GM21825 (cell line): ENCODE measurements around the gene GFPT2.

Experiments
- ATAC-seq: cut with Tn5 transposase; IDR thresholded peaks from one replicate; pipeline ENCODE4 v1.9.1; 2021; ENCODE audit warnings: mild to moderate bottlenecking, moderate library complexity; ENCODE audit not compliant: unreplicated experiment

GFPT2 gene

DNA sequence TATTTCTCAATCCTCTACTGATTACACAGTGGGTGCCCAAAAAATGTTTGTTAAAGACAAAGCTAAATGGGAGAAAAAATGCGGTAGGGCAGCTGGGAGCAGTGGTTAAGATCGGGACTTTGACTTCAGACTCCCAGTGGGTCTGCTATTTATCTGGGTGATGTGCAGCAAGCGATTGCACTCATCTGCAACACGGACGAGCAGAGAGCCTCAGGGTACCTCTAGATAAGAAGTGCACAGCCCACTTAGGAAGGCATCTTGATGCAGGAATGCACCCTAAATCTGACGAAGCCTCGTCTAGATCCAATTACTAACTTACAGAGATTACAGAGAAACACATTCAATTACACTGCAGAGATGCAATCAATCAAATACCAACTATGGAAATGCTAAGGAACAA is 65.3 kb downstream of the GFPT2 start:
- ATAC-seq: no peak

GRCh38 chr5:180287404-180287803 is 65.7 kb downstream of the GFPT2 start:
- ATAC-seq: no peak

- ATAC-seq: no peak
These were observed 69.0 kb downstream of the GFPT2 start for GRCh38 chr5:180284149-180284548.

GRCh38 chr5:180283026-180283615 is 70.0 kb downstream of the GFPT2 start:
- ATAC-seq: no peak

DNA sequence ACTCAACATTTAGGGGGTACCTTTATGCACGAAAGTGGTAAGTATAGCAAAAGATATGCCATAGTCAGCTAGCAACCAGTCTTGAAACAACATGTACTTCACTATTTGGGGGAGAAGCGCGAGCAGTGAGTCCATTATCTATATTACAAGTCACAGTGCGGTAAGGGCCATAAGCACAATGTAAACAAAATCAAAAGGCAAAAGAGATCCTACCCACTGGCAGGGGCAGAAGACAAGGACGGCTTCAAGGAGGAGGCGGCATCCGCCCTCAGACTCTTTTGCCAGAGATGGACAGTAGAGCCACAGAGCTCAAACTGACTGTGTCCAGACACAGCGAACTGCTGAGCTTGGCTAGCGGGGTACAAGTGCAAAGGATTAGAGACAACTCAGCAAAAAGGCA is 70.9 kb downstream of the GFPT2 start:
- ATAC-seq: no peak

DNA sequence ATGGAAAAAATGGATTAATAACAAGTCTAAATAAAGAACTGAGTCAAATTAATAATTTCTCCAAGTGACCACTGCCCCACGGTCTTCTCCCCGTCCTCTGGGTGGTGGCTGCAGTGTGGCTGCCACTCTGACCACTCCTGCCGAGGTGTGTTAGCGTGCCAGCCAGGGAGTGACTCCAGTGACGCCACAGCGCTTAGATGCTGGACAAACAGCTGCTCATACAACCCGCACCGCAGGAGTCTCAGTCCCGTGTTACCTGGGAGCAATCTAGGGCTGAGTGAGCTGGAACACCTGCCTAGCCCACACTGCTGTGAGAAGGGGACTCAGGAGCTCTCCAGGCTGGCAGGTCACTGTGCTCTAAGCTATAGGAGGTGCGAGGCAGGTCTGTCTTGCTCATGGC is 71.4 kb downstream of the GFPT2 start:
- no peak for ATAC-seq

DNA sequence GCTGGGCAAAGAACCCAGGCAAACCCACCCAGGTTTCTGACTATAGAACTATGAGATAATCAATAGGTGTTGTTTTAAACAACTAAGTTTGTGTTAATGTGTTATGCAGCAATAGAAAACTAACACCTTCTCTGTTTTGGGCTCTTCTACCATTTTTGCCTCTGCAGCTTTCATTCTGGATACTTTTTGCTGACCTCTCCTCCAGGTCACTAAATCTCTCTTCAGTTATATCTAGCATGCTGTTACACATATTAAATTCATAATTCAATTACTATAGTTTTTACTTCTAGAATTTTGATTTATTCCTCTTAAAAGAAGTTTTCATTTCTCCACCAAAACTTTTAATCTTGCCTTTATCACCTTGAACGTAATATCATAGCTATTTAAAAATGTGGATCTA is 78.4 kb downstream of the GFPT2 start:
- ATAC-seq: no peak

GRCh38 chr5:180271221-180271620 is 81.9 kb downstream of the GFPT2 start:
- no peak for ATAC-seq

GRCh38 chr5:180259260-180259611 is 93.9 kb downstream of the GFPT2 start:
- no peak for ATAC-seq

DNA sequence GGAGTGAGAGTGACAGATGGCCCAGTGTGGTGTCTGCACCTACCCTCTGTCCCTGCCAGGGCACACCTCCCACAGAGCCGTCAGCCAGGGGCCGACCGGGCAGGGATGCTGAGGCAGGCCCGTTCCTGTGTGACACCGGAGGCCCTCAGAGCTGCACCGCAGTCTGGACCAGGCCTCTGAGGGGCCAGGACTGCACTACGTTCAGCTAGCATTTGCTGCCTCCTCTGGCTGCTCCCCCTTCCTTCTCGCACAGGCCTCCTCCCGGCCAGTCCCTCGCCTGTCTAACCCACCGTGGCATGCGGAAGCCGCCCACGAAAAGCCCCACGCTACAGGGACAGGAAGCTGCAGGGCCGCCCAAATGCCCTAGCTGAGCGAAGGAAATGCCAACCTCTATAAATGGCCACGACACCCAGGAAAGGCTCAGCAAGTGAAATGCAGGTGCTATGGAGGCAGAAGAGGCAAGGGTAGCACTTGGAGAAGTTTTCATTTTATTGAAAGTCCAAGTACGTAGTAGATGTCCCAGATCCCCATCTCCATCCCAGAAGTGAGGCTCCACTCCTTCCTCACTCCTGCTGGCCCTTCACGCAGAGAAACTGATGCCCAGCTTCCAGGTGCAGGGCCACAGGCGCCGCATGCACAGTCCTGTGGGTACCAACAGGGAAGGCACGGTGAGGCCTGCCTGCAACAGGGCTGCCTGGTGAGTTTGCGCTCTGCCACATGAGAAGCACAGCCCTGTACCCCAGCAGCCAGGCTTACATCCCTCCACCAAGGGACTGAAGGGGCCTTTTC is 99.9 kb downstream of the GFPT2 start:
- ATAC-seq: no peak

- ATAC-seq: no peak
These were observed 101.2 kb downstream of the GFPT2 start for GRCh38 chr5:180251887-180252286.

DNA sequence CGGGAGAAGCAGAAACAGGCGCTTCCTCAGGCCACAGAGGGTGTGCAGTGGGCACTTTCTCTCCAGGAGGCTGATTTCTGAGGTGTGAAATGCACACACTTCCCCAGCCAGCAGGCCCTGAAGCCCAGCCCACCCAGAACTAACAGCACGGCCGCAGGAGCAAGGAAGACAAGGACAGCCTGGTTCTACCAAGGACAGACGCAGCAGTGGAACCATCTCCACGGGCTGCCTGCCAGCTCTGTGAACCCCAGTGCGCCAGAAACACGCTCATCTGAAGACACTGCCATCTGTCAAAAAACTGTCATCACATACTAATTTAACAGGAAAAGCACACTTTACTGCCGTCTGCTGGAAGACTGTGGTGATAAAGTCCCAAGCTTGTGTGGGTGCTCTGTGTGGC is 102.0 kb downstream of the GFPT2 start:
- ATAC-seq: no peak
